Body of pancreas (tissue), 4 donors: ENCODE measurements around the gene LGALS13.

Experiments
- POLR2A ChIP-seq, 3 donors: fragments of 450-650 bp; IDR thresholded peaks; one replicate each; pipeline ENCODE4 v1.6.1; 2016; ENCODE audit warnings: antibody characterized with exemption in 3 of 3, mild to moderate bottlenecking in 2 of 3
- TF ChIP-seq, protein P1 (sequence below), 7 experiments: fragments of 450-650 bp in 4 of 7; fragments of 200-600 bp in 3 of 7; sonication (generic) in 3 of 7; IDR thresholded peaks; one replicate each; pipeline ENCODE4 v1.5.1; 2016 to 2019; ENCODE audit warnings: antibody characterized with exemption in 7 of 7

DNA sequence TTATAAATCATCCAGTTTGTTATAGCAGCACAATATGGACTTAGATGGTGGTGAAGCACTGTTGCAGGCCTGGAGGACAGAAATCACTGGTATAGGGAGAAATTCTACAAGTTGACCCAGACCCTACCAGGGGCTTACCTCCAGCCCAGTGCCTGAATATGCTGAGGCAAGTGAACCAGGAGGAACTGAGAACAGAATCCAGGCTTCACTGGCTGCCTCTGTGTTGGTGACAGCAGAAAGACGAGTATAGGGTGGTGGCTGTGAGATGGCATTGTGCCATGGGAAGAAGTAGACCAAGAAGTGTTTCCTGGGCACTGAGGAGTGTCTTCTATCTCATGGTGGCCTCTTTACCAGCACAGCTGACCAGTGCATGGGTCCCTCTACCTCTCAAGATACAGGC is 46.4 kb upstream of the LGALS13 start:
- TF ChIP-seq, protein P1, sequence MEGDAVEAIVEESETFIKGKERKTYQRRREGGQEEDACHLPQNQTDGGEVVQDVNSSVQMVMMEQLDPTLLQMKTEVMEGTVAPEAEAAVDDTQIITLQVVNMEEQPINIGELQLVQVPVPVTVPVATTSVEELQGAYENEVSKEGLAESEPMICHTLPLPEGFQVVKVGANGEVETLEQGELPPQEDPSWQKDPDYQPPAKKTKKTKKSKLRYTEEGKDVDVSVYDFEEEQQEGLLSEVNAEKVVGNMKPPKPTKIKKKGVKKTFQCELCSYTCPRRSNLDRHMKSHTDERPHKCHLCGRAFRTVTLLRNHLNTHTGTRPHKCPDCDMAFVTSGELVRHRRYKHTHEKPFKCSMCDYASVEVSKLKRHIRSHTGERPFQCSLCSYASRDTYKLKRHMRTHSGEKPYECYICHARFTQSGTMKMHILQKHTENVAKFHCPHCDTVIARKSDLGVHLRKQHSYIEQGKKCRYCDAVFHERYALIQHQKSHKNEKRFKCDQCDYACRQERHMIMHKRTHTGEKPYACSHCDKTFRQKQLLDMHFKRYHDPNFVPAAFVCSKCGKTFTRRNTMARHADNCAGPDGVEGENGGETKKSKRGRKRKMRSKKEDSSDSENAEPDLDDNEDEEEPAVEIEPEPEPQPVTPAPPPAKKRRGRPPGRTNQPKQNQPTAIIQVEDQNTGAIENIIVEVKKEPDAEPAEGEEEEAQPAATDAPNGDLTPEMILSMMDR (IDR thresholded peaks at IDR 0.05), result no peak
- no peak for TF ChIP-seq POLR2A (IDR thresholded peaks at IDR 0.05)
